Measurements from ENCODE around the gene INPP4B. TPM values are rescaled to one million over a fixed set of nuclear protein-coding genes. Genes with fewer than 3 reads are reported as not detected.

The INPP4B gene
- total RNA-seq, 2 experiments from 2014 or later, result not detected

DNA sequence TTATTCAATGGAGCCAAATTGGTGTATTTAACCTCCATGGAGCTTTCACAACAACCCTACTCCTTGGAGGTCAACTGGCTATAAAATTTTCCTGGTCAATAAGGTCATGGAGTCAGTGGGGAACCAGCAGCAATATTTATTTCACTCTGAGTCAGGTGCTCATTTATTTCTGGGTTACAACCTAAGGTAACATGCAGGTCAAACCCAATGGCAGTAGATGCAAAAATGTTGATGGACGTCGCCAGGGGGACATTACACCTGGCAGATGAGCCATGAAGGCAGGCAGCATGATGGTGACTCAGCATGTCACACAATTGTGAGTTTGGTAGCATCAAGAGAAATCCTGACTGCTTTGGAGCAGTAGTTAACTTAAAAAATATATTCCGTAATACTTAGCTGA, 695.6 kb downstream of the INPP4B start:
- CTCF ChIA-PET (ENCODE audit: unreplicated experiment), result no interaction called here

DNA sequence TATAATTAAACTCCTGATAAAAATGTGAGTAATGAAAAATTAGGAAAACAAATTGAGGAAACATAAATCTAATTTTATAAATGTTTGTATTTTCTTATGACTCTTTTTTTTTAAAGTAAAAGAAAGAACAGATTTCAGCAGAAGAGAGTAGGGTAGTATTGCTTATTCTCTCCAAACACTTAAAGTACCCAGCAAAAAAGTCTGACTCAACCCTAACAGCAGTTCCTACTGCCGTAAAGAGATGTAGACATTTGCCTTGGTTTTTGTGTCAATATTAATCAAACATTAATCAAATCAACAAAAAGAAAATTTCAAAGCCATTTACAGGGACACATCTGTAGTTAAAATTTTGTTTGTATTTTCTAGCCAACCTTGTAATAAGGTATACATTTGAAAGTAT, 701.3 kb downstream of the INPP4B start:
- Histone ChIP-seq H3K4me1 (ENCODE audit: insufficient read depth, low read length, poor library complexity, severe bottlenecking) (no peaks in the 10 kb centered on the region), H3K79me2 (ENCODE audit: insufficient read depth, low read depth, low read length) (no peaks in the 10 kb centered on the region), H2AFZ (ENCODE audit: low read length) (no peak overlapping the region), H3K4me2 (ENCODE audit: low read length) (no peak overlapping the region), H4K20me1 (ENCODE audit: insufficient read depth, low read length) (no peaks in the 10 kb centered on the region), H3K27ac (ENCODE audit: low read depth, low read length, poor library complexity, severe bottlenecking) (no peak overlapping the region), H3K4me3 (ENCODE audit: low read depth, low read length, poor library complexity, severe bottlenecking) (no peak overlapping the region), H3K9me3 (ENCODE audit: low read length) (no peaks in the 10 kb centered on the region), H3K36me3 (ENCODE audit: insufficient read depth, low read length) (no peaks in the 10 kb centered on the region), H3K9me2 (ENCODE audit: insufficient read depth, low read length) (no peaks in the 10 kb centered on the region)
- ChIA-PET POLR2A (no interaction called here), CTCF (ENCODE audit: unreplicated experiment) (no interaction called here)
- intact Hi-C loops (cut with micrococcal nuclease; ENCODE audit: unreplicated experiment), result no loop called here
- BruUV-seq (replicated peaks), result no TSS peak
- DNase-seq (ENCODE audit: low spot score), result no peak
- no peak for TF ChIP-seq EZH2phosphoT487 (IDR thresholded peaks at IDR 0.05; ENCODE audit: borderline replicate concordance, low read depth, low read length)
- TF ChIP-seq, protein P1, sequence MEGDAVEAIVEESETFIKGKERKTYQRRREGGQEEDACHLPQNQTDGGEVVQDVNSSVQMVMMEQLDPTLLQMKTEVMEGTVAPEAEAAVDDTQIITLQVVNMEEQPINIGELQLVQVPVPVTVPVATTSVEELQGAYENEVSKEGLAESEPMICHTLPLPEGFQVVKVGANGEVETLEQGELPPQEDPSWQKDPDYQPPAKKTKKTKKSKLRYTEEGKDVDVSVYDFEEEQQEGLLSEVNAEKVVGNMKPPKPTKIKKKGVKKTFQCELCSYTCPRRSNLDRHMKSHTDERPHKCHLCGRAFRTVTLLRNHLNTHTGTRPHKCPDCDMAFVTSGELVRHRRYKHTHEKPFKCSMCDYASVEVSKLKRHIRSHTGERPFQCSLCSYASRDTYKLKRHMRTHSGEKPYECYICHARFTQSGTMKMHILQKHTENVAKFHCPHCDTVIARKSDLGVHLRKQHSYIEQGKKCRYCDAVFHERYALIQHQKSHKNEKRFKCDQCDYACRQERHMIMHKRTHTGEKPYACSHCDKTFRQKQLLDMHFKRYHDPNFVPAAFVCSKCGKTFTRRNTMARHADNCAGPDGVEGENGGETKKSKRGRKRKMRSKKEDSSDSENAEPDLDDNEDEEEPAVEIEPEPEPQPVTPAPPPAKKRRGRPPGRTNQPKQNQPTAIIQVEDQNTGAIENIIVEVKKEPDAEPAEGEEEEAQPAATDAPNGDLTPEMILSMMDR (conservative IDR thresholded peaks at IDR 0.05; ENCODE audit: low read length), result no peak

More for the DNA sequence above, 695.6 kb downstream of the INPP4B start:
- Histone ChIP-seq H3K4me1 (ENCODE audit: insufficient read depth, low read length, poor library complexity, severe bottlenecking) (no peaks in the 10 kb centered on the region), H3K4me3 (ENCODE audit: low read depth, low read length, poor library complexity, severe bottlenecking) (no peak overlapping the region), H3K9me2 (ENCODE audit: insufficient read depth, low read length) (no peaks in the 10 kb centered on the region), H3K79me2 (ENCODE audit: insufficient read depth, low read depth, low read length) (no peaks in the 10 kb centered on the region), H3K4me2 (ENCODE audit: low read length) (no peak overlapping the region), H3K9me3 (ENCODE audit: low read length) (no peaks in the 10 kb centered on the region), H3K36me3 (ENCODE audit: insufficient read depth, low read length) (no peaks in the 10 kb centered on the region), H4K20me1 (ENCODE audit: insufficient read depth, low read length) (no peaks in the 10 kb centered on the region), H2AFZ (ENCODE audit: low read length) (no peak overlapping the region), H3K27ac (ENCODE audit: low read depth, low read length, poor library complexity, severe bottlenecking) (no peak overlapping the region)
- BruUV-seq (replicated peaks), result no TSS peak
- POLR2A ChIA-PET, result no interaction called here
- intact Hi-C loops (cut with micrococcal nuclease; ENCODE audit: unreplicated experiment), result no loop called here
- TF ChIP-seq EZH2phosphoT487 (IDR thresholded peaks at IDR 0.05; ENCODE audit: borderline replicate concordance, low read depth, low read length), result no peak
- TF ChIP-seq, protein P1 (conservative IDR thresholded peaks at IDR 0.05; ENCODE audit: low read length), result no peak
- no peak for DNase-seq (ENCODE audit: low spot score)

DNA sequence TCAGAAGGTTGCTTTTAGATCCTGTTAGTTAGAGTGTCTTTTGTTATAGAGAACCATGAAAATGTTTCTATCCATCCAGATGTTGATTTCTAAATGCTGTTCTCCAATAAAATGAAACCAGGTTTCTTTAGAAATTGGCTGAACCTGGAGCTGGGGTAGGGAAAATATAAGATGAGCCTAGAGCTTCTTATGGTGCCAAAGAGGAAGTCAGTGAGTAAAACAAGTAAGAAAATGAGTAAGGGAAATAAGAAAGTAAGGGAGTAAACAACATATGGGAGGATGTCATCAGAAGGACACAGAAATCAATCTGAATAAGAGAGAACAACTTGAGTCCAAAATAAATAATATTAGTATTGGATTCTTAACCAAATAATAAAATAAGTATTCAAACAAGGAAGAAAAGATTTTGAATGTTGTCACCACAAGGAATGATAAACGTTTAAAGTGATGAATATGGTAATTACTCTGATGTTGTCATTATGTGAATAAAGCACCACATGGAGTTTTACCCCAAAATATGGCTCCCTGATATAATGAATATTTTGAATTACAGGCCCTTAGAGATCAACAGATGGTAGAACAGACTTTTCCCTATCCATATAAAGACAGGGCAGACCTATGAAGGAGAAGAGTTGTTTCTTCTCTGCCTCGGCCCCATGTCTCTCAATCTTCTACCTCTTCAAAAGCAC, 703.6 kb downstream of the INPP4B start:
- no peak overlapping the region for H3K4me2 ChIP-seq (ENCODE audit: low read length)
- TF ChIP-seq, protein P1 (conservative IDR thresholded peaks at IDR 0.05; ENCODE audit: low read length), result no peak
- no peak for TF ChIP-seq EZH2phosphoT487 (IDR thresholded peaks at IDR 0.05; ENCODE audit: borderline replicate concordance, low read depth, low read length)
- CTCF ChIA-PET (ENCODE audit: unreplicated experiment), result no interaction called here
- no peaks in the 10 kb centered on the region for H3K9me2 ChIP-seq (ENCODE audit: insufficient read depth, low read length)
- no peaks in the 10 kb centered on the region for H3K79me2 ChIP-seq (ENCODE audit: insufficient read depth, low read depth, low read length)
- POLR2A ChIA-PET, result no interaction called here
- H3K27ac ChIP-seq (ENCODE audit: low read depth, low read length, poor library complexity, severe bottlenecking), result no peak overlapping the region
- H2AFZ ChIP-seq (ENCODE audit: low read length), result no peak overlapping the region
- H3K9me3 ChIP-seq (ENCODE audit: low read length), result no peaks in the 10 kb centered on the region
- no peaks in the 10 kb centered on the region for H3K4me1 ChIP-seq (ENCODE audit: insufficient read depth, low read length, poor library complexity, severe bottlenecking)
- BruUV-seq (replicated peaks), result no TSS peak
- intact Hi-C loops (cut with micrococcal nuclease; ENCODE audit: unreplicated experiment), result no loop called here
- H4K20me1 ChIP-seq (ENCODE audit: insufficient read depth, low read length), result no peaks in the 10 kb centered on the region
- DNase-seq (ENCODE audit: low spot score), result no peak
- no peaks in the 10 kb centered on the region for H3K36me3 ChIP-seq (ENCODE audit: insufficient read depth, low read length)
- H3K4me3 ChIP-seq (ENCODE audit: low read depth, low read length, poor library complexity, severe bottlenecking), result no peak overlapping the region
